Activated CD8-positive, alpha-beta T cell treated with anti-CD3 and anti-CD28 coated beads for 36 hours (primary cell): Measurements from ENCODE around the gene MAGI2. TPM values are rescaled to one million over a fixed set of nuclear protein-coding genes. Genes with fewer than 3 reads are reported as not detected.

Source experiments
- ATAC-seq: fragments of 200-7000 bp; cut with Tn5 transposase; one replicate; pipeline ENCODE4 v1.10.0; 2021; ENCODE audit warnings: mild to moderate bottlenecking, moderate library complexity
- CTCF ChIA-PET: fragments of 350-600 bp; sonication (Branson Sonifier 250); formaldehyde crosslinking; loops from one replicate; lab custom pipeline; 2021; ENCODE audit warnings: antibody characterized with exemption; lab: Charles Lee
- POLR2A ChIA-PET: fragments of 350-600 bp; sonication (Branson Sonifier 250); formaldehyde crosslinking; loops from one replicate; lab custom pipeline; 2021; ENCODE audit warnings: antibody characterized with exemption; lab: Charles Lee
- DNase-seq: peaks from one replicate; pipeline ENCODE4 v3.0.0-alpha.2; 2020
- H3K27ac Mint-ChIP-seq: one replicate; pipeline ENCODE4 v1.8.0; 2021; ENCODE audit warnings: mild to moderate bottlenecking, mixed read lengths
- H3K27me3 Mint-ChIP-seq: one replicate; pipeline ENCODE4 v1.8.0; 2021; ENCODE audit warnings: mixed read lengths
- H3K36me3 Mint-ChIP-seq: one replicate; pipeline ENCODE4 v1.8.0; 2021; ENCODE audit warnings: low read depth, mixed read lengths
- H3K4me1 Mint-ChIP-seq: one replicate; pipeline ENCODE4 v1.8.0; 2021; ENCODE audit warnings: low read depth, mixed read lengths
- H3K4me3 Mint-ChIP-seq: one replicate; pipeline ENCODE4 v1.8.0; 2021; ENCODE audit warnings: mild to moderate bottlenecking, moderate library complexity, mixed read lengths
- H3K9me3 Mint-ChIP-seq: one replicate; pipeline ENCODE4 v1.8.0; 2021; ENCODE audit warnings: mixed read lengths
- CTCF ChIP-seq: fragments of 200-600 bp; IDR thresholded peaks from one replicate; pipeline ENCODE4 v1.8.0; 2022; ENCODE audit warnings: antibody characterized with exemption, mild to moderate bottlenecking
- intact Hi-C: fragments of 100-400 bp; cut with micrococcal nuclease; formaldehyde crosslinking; loops from one replicate; pipeline ENCODE4 v1.10.0; 2022
- total RNA-seq, 2 experiments: library from RNA; stranded (reverse); gene quantifications; one replicate each; pipeline ENCODE4 v1.2.3, GENCODE V29; 2021

MAGI2 gene
- total RNA-seq, 2 experiments from 2014 or later, result 0.04 to 0.09 TPM

- intact Hi-C loops, result no loop called here
- Mint-ChIP-seq H3K4me3 (no peak overlapping the region), H3K4me1 (no peaks in the 10 kb centered on the region), H3K36me3 (no peaks in the 10 kb centered on the region), H3K27ac (no peak overlapping the region), H3K9me3 (peaks cover 4% of the 10 kb centered on the region), H3K27me3 (no peaks in the 10 kb centered on the region)
- DNase-seq, result no peak
- POLR2A ChIA-PET, result no interaction called here
- CTCF ChIA-PET, result no interaction called here
- no peak for ATAC-seq
- TF ChIP-seq CTCF, result no peak
These were observed 603.2 kb downstream of the MAGI2 start for GRCh38 chr7:78850093-78850740.

GRCh38 chr7:78845155-78845554 is 608.3 kb downstream of the MAGI2 start:
- CTCF ChIA-PET, result no interaction called here
- no peak overlapping the region for H3K4me3 Mint-ChIP-seq
- intact Hi-C loops, result no loop called here
- no peaks in the 10 kb centered on the region for H3K27me3 Mint-ChIP-seq
- peaks cover 2% of the 10 kb centered on the region for H3K9me3 Mint-ChIP-seq
- ATAC-seq (no peak), DNase-seq (no peak)
- no peak overlapping the region for H3K27ac Mint-ChIP-seq
- H3K36me3 Mint-ChIP-seq, result no peaks in the 10 kb centered on the region
- POLR2A ChIA-PET, result no interaction called here
- no peak for TF ChIP-seq CTCF
- H3K4me1 Mint-ChIP-seq, result no peaks in the 10 kb centered on the region

- no peaks in the 10 kb centered on the region for H3K4me1 Mint-ChIP-seq
- ChIA-PET POLR2A (no interaction called here), CTCF (no interaction called here)
- DNase-seq, result no peak
- no peak overlapping the region for H3K4me3 Mint-ChIP-seq
- intact Hi-C loops, result no loop called here
- no peaks in the 10 kb centered on the region for H3K27me3 Mint-ChIP-seq
- H3K27ac Mint-ChIP-seq, result no peak overlapping the region
- H3K36me3 Mint-ChIP-seq, result no peaks in the 10 kb centered on the region
- no peak for ATAC-seq
- H3K9me3 Mint-ChIP-seq, result peaks cover 2% of the 10 kb centered on the region
- no peak for TF ChIP-seq CTCF
These were observed 611.4 kb downstream of the MAGI2 start for GRCh38 chr7:78842068-78842467.

GRCh38 chr7:78835897-78836296 is 617.6 kb downstream of the MAGI2 start:
- Mint-ChIP-seq H3K9me3 (peaks cover 9% of the 10 kb centered on the region), H3K27ac (no peak overlapping the region), H3K4me3 (no peak overlapping the region), H3K4me1 (no peaks in the 10 kb centered on the region), H3K27me3 (no peaks in the 10 kb centered on the region), H3K36me3 (no peaks in the 10 kb centered on the region)
- ATAC-seq (no peak), DNase-seq (no peak)
- TF ChIP-seq CTCF, result no peak
- CTCF ChIA-PET, result no interaction called here
- POLR2A ChIA-PET, result no interaction called here
- intact Hi-C loops, result no loop called here

- ChIA-PET CTCF (no interaction called here), POLR2A (no interaction called here)
- no peak for TF ChIP-seq CTCF
- DNase-seq (no peak), ATAC-seq (no peak)
- no peak overlapping the region for H3K4me3 Mint-ChIP-seq
- H3K27me3 Mint-ChIP-seq, result no peaks in the 10 kb centered on the region
- no peaks in the 10 kb centered on the region for H3K4me1 Mint-ChIP-seq
- intact Hi-C loops, result no loop called here
- peaks cover 9% of the 10 kb centered on the region for H3K9me3 Mint-ChIP-seq
- no peaks in the 10 kb centered on the region for H3K36me3 Mint-ChIP-seq
- no peak overlapping the region for H3K27ac Mint-ChIP-seq
These were observed 625.1 kb downstream of the MAGI2 start for GRCh38 chr7:78828317-78828716.
